HepG2 (cell line): ENCODE data around the gene OGG1. TPM values are rescaled to one million over a fixed set of nuclear protein-coding genes. Genes with fewer than 3 reads are reported as not detected.

ENCODE experiments used
- AGO2 ChIP-seq: fragments of 200-400 bp; formaldehyde crosslinking; optimal IDR thresholded peaks from 2 replicates; pipeline ENCODE3; 2017; ENCODE audit warnings: mild to moderate bottlenecking, low read depth, low read length, moderate library complexity
- AHR ChIP-seq: IDR thresholded peaks from 2 replicates; pipeline ENCODE4 v1.6.1; 2018; ENCODE audit warnings: missing genetic modification reagents, missing compliant biosample characterization
- HIVEP1 ChIP-seq: sonication (generic); formaldehyde crosslinking; IDR thresholded peaks from 2 replicates; pipeline ENCODE4 v1.4.0; 2020; ENCODE audit warnings: mild to moderate bottlenecking, missing genetic modification reagents
- MAZ ChIP-seq, 2 experiments: sonication (generic) in 1 of 2; formaldehyde crosslinking in 1 of 2; IDR thresholded peaks; 2 replicates each; pipeline versions ENCODE4 v1.5.0 to v1.6.1; 2012 to 2020; ENCODE audit warnings: low read depth in 2 of 2, mild to moderate bottlenecking in 2 of 2, borderline replicate concordance in 1 of 2, improper control_type of control experiment in 1 of 2, low read length in 1 of 2, missing genetic modification reagents in 1 of 2, moderate library complexity in 1 of 2
- MTA1 ChIP-seq: sonication (generic); formaldehyde crosslinking; IDR thresholded peaks from 2 replicates; pipeline ENCODE4 v1.4.0; 2020; ENCODE audit warnings: missing genetic modification reagents, mild to moderate bottlenecking, borderline replicate concordance
- POLR2A ChIP-seq, 2 experiments: IDR thresholded peaks; 2 replicates each; pipeline ENCODE4 v1.6.1; 2011; ENCODE audit warnings: low read depth in 2 of 2, low read length in 2 of 2, mild to moderate bottlenecking in 1 of 2, moderate library complexity in 1 of 2; ENCODE audit not compliant: insufficient read depth in 1 of 2
- RERE ChIP-seq: IDR thresholded peaks from 2 replicates; pipeline ENCODE4 v1.6.1; 2016; ENCODE audit warnings: low read depth, missing genetic modification reagents, missing compliant biosample characterization
- SAFB2 ChIP-seq: sonication (generic); formaldehyde crosslinking; IDR thresholded peaks from 2 replicates; pipeline ENCODE4 v1.5.1; 2020; ENCODE audit warnings: missing genetic modification reagents, low read depth, mild to moderate bottlenecking, borderline replicate concordance
- ZBTB20 ChIP-seq: sonication (generic); formaldehyde crosslinking; IDR thresholded peaks from 2 replicates; pipeline ENCODE4 v1.8.1; 2023; ENCODE audit warnings: missing genetic modification reagents, low read depth, mild to moderate bottlenecking, borderline replicate concordance
- ZFP90 ChIP-seq: sonication (generic); formaldehyde crosslinking; IDR thresholded peaks from 2 replicates; pipeline ENCODE4 v1.8.0; 2022; ENCODE audit warnings: missing genetic modification reagents, mild to moderate bottlenecking, inconsistent platforms, borderline replicate concordance
- ZNF331 ChIP-seq: sonication (generic); formaldehyde crosslinking; IDR thresholded peaks from 2 replicates; pipeline ENCODE4 v1.4.0; 2020; ENCODE audit warnings: missing genetic modification reagents
- ZNF572 ChIP-seq: sonication (generic); formaldehyde crosslinking; IDR thresholded peaks from 2 replicates; pipeline ENCODE4 v1.5.1; 2020; ENCODE audit warnings: mild to moderate bottlenecking, missing genetic modification reagents
- ZNF75D ChIP-seq: sonication (generic); formaldehyde crosslinking; IDR thresholded peaks from 2 replicates; pipeline ENCODE4 v1.8.1; 2023; ENCODE audit warnings: missing genetic modification reagents, mild to moderate bottlenecking, borderline replicate concordance
- ZSCAN21 ChIP-seq: sonication (generic); formaldehyde crosslinking; IDR thresholded peaks from 2 replicates; pipeline ENCODE4 v1.8.0; 2022; ENCODE audit warnings: mild to moderate bottlenecking, missing genetic modification reagents, moderate library complexity, borderline replicate concordance
- ZZZ3 ChIP-seq: sonication (generic); formaldehyde crosslinking; IDR thresholded peaks from 2 replicates; pipeline ENCODE4 v1.4.0; 2020; ENCODE audit warnings: missing genetic modification reagents, mild to moderate bottlenecking, borderline replicate concordance
- polyA plus RNA-seq, 8 experiments: library from polyadenylated mRNA; depleted of rRNA in 3 of 8; stranded (reverse) in 7 of 8; unstranded in 1 of 8; fragments of >200 nt; fragmentation: Illumina TruSeq in 4 of 8; extraction: Trizol in 4 of 8; gene quantifications; 2 replicates each; pipeline versions ENCODE4 v1.2.1 to v1.2.3, GENCODE V29; 2011 to 2016; ENCODE audit warnings: low read depth in 4 of 8, missing spikeins in 1 of 8, mixed read lengths in 1 of 8; ENCODE audit not compliant: insufficient read depth in 1 of 8
- total RNA-seq, 5 experiments: library from RNA; depleted of rRNA; stranded (reverse); fragments of >200 nt; fragmentation: Illumina TruSeq; extraction: Trizol; gene quantifications; 2 replicates each; pipeline ENCODE4 v1.2.3, GENCODE V29; 2016; ENCODE audit warnings: low read depth in 1 of 5
- TF ChIP-seq, protein P1 (sequence below): sonication (generic); formaldehyde crosslinking; IDR thresholded peaks from 2 replicates; pipeline ENCODE4 v1.5.0; 2020; ENCODE audit warnings: mild to moderate bottlenecking, missing genetic modification reagents, borderline replicate concordance

The OGG1 gene
- total and polyA plus RNA-seq, 2 of the 13 experiments (the other 11 are each of a cell fraction or from before 2014, with no cell fraction given), result 28.7 to 33.2 TPM

DNA sequence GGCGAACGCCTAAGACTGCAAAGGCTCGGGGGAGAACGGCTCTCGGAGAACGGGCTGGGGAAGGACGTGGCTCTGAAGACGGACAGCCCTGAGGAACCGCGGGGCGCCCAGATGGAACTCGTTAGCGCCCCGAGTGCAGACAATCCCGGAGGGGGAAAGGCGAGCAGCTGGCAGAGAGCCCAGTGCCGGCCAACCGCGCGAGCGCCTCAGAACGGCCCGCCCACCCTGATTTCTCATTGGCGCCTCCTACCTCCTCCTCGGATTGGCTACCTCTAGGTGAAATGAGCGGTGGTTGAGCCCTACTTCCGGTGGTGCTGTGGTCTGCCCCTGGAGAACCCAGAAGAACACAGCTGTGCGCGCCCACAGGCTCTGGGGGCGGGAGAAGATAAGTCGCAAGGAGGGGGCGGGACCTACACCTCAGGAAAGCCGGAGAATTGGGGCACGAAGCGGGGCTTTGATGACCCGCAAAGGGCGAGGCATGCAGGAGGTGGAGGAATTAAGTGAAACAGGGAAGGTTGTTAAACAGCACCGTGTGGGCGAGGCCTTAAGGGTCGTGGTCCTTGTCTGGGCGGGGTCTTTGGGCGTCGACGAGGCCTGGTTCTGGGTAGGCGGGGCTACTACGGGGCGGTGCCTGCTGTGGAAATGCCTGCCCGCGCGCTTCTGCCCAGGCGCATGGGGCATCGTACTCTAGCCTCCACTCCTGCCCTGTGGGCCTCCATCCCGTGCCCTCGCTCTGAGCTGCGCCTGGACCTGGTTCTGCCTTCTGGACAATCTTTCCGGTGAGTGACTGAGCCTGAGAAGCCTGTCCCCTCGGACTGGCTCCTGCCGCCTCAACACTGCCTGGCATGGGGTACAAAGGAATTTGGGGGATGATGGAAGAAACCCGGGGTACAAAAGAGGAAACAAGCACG lies at the start of gene OGG1 (continued):
- TF ChIP-seq HIVEP1 (CRISPR knock-in tag) (0 out of 2 replicates have a peak, but pooled peaks have one; percentile 37), ZNF331 (CRISPR knock-in tag) (0 out of 2 replicates have a peak, but pooled peaks have one; percentile 49), ZZZ3 (CRISPR knock-in tag) (peak; percentile 22; the same call in 1 of the 2 replicates), ZNF572 (no peak), ZFP90 (peak; percentile 75), SAFB2 (CRISPR knock-in tag) (0 out of 2 replicates have a peak, but pooled peaks have one; percentile 68), POLR2A (IDR thresholded peaks at IDR 0.05; ENCODE audit: insufficient read depth in 1 of 2, low read depth in 2 of 2, low read length in 2 of 2) (peak; percentile 62 to 73), AHR (CRISPR knock-in tag) (0 out of 2 replicates have a peak, but pooled peaks have one; percentile 23), ZBTB20 (CRISPR knock-in tag) (no peak), MTA1 (CRISPR knock-in tag) (peak; percentile 40; the same call in 1 of the 2 replicates), AGO2 (peak; percentile 80), ZSCAN21 (CRISPR knock-in tag) (peak; percentile 64; the same call in 1 of the 2 replicates), ZNF75D (CRISPR knock-in tag) (no peak), RERE (no peak), MAZ (IDR thresholded peaks at IDR 0.05; ENCODE audit: borderline replicate concordance, low read depth, low read length) (peak; percentile 73), MAZ (CRISPR knock-in tag; IDR thresholded peaks at IDR 0.05; ENCODE audit: low read depth) (peak; percentile 27; the same call in 1 of the 2 replicates)
- TF ChIP-seq, protein P1, sequence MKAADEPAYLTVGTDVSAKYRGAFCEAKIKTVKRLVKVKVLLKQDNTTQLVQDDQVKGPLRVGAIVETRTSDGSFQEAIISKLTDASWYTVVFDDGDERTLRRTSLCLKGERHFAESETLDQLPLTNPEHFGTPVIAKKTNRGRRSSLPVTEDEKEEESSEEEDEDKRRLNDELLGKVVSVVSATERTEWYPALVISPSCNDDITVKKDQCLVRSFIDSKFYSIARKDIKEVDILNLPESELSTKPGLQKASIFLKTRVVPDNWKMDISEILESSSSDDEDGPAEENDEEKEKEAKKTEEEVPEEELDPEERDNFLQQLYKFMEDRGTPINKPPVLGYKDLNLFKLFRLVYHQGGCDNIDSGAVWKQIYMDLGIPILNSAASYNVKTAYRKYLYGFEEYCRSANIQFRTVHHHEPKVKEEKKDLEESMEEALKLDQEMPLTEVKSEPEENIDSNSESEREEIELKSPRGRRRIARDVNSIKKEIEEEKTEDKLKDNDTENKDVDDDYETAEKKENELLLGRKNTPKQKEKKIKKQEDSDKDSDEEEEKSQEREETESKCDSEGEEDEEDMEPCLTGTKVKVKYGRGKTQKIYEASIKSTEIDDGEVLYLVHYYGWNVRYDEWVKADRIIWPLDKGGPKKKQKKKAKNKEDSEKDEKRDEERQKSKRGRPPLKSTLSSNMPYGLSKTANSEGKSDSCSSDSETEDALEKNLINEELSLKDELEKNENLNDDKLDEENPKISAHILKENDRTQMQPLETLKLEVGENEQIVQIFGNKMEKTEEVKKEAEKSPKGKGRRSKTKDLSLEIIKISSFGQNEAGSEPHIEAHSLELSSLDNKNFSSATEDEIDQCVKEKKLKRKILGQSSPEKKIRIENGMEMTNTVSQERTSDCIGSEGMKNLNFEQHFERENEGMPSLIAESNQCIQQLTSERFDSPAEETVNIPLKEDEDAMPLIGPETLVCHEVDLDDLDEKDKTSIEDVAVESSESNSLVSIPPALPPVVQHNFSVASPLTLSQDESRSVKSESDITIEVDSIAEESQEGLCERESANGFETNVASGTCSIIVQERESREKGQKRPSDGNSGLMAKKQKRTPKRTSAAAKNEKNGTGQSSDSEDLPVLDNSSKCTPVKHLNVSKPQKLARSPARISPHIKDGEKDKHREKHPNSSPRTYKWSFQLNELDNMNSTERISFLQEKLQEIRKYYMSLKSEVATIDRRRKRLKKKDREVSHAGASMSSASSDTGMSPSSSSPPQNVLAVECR (CRISPR knock-in tag), result peak; percentile 85
